ENCODE data around the gene PSMG3.

Gene PSMG3

GRCh38 chr7:1579481-1580421, 9.9 kb upstream of the PSMG3 start:
- peak; percentile 59 for DNase-seq

GRCh38 chr7:1578513-1578912, 8.7 kb upstream of the PSMG3 start:
- DNase-seq: no peak

- no peak for DNase-seq
Observed at GRCh38 chr7:1576521-1577253, 6.9 kb upstream of the PSMG3 start.

GRCh38 chr7:1575809-1576208, 6.0 kb upstream of the PSMG3 start:
- no peak for DNase-seq

GRCh38 chr7:1572111-1572822, 2.4 kb upstream of the PSMG3 start:
- no peak for DNase-seq

DNA sequence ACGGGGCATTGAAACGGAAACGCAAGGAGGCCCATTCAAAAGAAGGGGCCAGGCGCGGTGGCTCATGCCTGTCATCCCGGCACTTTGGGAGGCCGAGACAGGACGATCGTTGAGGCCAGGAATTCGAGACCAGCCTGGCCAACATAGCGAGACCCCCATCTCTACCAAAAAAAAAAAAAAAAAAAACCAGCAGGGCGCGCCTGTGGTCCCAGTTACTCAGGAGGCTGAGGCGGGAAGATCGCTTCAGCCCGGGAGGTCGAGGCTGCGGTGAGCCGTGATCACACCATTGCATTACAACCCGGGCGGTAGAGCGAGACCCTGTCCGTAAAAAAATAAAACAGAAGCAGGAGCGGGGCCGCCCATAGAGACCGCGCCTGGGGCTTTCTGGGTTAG, 396 bp downstream of the PSMG3 start:
- no peak for DNase-seq

DNA sequence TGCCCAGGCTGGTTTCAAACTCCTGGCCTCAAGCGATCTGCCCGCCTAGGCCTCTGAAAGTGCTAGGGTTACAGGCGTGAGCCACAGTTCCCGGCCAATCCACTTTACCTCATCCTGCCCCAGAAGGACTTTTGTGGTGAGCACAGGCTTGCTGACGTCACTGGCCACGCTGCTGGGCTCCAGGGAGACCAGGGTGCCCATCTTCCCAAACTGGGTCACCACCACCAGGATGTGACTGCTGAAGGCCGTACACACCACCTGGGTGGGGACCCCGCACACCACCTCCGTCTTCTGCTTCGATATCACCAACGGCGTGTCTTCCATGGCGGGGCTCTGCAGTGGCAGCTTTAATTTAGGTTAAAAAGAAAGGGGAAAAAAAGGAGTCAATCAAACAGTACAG, 816 bp downstream of the PSMG3 start:
- no peak for DNase-seq

DNA sequence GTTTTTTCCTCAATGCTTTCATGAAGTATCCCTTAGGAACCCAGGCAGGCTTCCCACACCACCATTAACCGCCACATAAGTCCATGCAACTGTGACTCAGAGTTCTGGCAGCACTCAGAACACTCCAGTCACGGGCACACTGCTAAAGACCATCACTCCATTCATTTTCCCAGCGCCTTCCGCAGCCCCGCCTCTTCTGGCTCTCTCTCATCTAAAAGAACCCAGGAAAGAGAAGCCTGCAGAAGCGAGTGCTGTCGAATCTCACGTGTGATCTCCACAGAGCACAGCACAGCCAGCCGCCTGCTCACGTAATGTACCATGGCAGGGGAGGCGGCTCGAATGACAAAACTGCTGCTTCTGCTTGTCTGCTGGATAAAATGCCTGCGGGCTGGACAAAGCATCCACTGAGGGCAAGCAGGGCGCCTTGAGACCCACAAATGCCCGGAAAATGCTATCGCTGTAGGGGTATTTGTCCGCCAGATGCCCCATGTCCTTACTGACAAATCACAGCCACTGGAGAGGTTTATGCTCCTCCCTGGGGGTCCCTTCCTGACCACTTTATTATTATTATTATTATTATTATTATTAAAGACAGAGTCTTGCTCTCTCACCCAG, 1.8 kb downstream of the PSMG3 start:
- peak; percentile 66 for DNase-seq

- peak; percentile 29 for DNase-seq
Observed at GRCh38 chr7:1567049-1567771, 2.6 kb downstream of the PSMG3 start.

GRCh38 chr7:1566687-1567048, 3.2 kb downstream of the PSMG3 start:
- DNase-seq: no peak

DNA sequence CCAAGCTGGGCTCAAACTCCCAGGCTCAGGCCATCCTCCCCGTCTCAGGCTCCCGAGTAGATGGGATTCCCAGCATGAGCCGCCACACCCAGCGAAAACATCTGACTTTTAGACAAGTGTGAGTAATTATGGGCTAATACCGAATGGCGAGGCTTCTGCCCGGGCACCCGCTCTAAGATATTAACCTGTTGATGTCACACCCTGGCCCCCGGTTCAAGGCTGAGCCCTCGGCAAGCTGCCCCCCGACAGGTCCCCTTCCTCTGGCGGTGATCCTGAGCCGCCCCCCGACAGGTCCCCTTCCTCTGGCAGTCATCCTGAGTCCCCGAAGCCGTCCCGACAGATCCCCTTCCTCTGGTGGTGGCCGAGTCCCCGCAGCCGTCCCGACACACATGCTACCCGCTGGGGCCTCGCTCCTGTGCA, 5.2 kb downstream of the PSMG3 start:
- DNase-seq: peak; percentile 20

GRCh38 chr7:1563981-1564602, 5.7 kb downstream of the PSMG3 start:
- DNase-seq: no peak

GRCh38 chr7:1562597-1563051, 7.2 kb downstream of the PSMG3 start:
- DNase-seq: peak; percentile 79

GRCh38 chr7:1562116-1562515, 7.7 kb downstream of the PSMG3 start:
- peak; percentile 33 for DNase-seq

DNA sequence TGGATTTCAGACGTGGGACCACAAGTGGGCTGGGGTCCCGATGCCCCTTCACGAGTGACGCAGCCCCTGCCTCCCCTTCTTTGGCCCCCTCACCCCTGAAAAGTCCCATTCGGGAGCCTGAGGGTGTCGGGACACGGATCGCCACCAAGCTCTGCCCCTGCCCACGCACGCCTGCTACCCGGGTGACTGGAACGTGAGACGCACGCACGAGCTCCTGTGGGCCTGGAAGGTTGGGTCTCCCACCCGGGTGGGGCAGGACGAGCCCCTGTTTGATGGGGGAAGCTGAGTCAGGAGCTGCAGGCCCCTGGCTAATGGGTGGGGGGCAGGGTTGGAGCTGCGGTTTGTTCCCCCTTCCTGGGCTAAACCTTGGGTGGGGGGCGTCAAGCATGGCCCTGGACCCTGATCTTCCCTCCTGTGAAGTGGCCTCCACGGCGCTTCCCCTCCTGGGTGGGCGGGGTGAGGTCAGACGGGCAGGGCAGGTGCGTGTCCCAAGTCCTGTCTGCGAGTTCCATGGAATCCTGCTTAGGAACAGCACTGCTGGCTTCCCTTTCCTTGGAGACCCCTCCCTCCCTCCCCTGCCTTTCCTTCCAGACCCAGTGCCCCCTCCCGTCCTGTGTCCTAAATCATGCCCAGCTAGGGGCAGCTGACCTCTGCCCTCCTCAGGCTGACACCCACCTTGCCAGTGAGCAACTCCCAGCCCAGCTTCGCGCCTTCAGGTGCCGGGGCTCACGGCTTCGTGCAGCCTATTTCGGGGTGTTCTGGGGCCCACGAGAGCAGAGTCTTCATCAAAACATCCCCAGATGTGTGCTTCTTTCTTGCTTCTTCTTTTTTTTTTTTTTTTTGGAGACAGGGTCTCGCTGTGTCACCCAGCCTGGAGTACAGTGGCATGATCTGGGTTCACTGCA, 8.5 kb downstream of the PSMG3 start:
- DNase-seq: no peak

DNA sequence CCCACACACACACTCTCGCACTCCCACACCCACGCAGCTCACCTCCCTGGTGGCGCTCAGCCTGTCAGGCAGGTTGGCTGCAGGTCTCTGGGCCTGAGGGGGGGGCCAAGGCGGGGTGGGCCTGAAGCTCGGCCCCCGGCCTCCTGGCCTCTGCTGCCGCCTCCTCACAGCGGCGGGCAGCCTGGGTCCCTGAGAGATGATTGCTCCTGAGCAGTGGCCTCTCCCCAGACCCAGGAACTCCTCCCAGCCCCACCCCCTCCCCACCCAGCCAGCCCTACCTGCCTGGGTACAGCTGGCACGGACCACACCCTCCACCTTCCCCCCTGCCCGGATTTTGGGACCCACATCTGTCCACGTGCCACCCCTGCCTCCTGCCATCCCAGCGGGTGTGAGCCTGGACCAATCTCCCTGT, 9.2 kb downstream of the PSMG3 start:
- no peak for DNase-seq

DNA sequence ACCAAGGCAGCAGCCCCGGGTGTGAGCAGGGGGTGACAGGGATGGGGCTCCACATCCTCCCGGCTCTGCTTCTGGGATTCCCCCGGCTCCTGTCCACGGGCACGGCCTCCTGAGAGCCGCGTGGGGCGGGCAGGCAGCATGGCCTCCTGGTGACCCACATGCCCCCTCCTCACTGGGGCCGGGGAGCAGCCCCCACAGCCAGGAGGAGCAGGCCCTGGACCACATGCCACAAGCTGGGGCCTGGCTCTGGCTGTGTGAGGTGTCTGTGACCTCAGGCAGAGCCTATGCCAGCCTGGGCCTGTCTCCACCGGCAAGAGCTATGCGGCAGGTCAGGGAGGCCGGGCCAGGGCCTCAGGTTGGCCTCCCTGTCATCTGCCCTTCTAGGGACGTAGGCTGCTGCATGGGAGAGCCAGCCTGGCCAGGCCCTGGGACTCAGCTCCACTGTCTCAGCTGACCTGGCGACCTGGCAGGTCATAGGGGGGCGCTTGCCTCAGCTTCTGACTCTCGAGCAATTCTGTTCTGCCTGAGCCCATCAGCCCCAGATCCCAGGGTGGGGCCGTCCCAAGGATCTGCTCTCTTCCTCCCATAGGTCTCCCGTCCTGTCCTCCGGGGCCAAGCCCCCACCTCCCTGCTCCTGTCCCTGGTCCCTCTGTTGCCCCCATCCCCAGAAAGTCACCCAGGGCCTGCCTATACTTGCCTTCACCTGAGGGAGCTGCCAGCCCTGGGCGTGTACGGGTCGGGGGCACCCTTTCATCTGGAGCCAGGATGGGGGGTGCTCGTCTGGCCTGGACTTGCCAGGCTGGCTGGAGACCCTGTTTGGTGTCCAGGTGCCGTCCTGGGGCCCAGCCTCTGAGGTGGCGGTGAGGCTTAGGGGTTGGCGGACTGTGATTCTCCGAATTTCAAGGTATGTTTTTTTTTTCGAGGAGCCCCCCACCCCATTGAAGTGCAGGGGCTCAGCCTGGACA, 9.9 kb downstream of the PSMG3 start:
- DNase-seq: no peak

DNA sequence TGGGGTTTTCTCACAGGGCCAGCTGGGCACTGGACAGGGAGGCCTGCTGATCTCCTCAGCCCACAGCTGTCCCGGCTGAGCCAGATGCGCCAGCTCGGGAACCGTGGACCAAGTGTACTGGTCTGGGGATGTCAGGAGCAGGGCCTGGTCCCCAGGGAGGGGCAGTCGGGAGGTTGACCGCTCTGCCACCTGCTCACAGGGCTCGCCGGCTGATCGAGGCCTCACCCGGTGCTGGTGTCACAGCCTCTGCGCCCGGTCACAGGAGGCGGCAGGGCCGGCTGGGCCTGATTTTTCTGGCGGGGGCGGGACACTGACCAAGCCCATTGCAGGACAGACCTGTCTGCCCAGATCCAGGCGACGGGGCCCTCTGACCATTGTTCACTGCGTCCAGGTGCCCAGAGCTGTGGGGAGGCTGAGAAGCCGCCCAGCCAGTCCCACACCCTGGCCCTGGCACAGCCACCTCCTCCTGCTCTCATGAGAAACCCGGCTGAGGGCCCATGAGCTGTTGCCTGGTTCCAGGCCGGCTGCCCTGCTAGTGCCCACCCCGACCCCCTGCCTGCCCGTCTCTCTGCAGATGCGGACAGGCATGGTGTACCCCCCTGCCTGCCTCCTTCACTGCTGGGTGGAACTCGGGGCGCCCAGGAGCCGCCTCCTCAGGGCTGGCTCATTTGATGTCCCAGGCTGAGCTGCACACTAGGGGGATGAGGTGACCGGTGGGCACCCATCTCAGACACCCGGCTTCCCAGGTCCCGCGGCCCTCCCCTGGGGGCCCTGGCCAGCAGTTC, 10.8 kb downstream of the PSMG3 start:
- no peak for DNase-seq

Measured in fibroblast of skin of abdomen (primary cell).